OCI-LY7 (cell line): ENCODE measurements around the gene ARHGAP45. TPM values are rescaled to one million over a fixed set of nuclear protein-coding genes. Genes with fewer than 3 reads are reported as not detected.

Experiments used
- BruUV-seq: library from RNA; stranded (reverse); fragments of 400-500 nt; replicated peaks from 2 replicates; lab custom pipeline; 2021; lab: Mats Ljungman, UMichigan
- CTCF ChIA-PET: fragments of 300-600 bp; sonication (Branson Sonifier 250); formaldehyde crosslinking; loops from one replicate; lab custom pipeline; 2022; ENCODE audit warnings: antibody characterized with exemption; ENCODE audit not compliant: unreplicated experiment; lab: Charles Lee
- POLR2A ChIA-PET: fragments of 300-600 bp; sonication (Branson Sonifier 250); formaldehyde crosslinking; loops from one replicate; lab custom pipeline; 2022; ENCODE audit warnings: antibody characterized with exemption; lab: Charles Lee
- DNase-seq: peaks from one replicate; pipeline ENCODE4 v3.0.0-alpha.2; 2015; ENCODE audit warnings: low spot score
- H2AFZ ChIP-seq: fragments of 200-600 bp; sonication (generic), shearing (Covaris generic); 2 replicates; pipeline ENCODE4 v1.6.1; 2014; ENCODE audit warnings: mild to moderate bottlenecking, antibody characterized with exemption, low read length, moderate library complexity
- H3K27ac ChIP-seq: fragments of 200-600 bp; sonication (generic); 2 replicates; pipeline ENCODE4 v1.5.1; 2014; ENCODE audit warnings: mixed run types, low read depth, mild to moderate bottlenecking, moderate library complexity, low read length, inconsistent platforms; ENCODE audit not compliant: poor library complexity, severe bottlenecking
- H3K36me3 ChIP-seq: fragments of 200-600 bp; sonication (generic); 2 replicates; pipeline ENCODE4 v1.6.1; 2014; ENCODE audit warnings: mild to moderate bottlenecking, antibody characterized with exemption, low read length, moderate library complexity, mixed read lengths; ENCODE audit not compliant: insufficient read depth
- H3K4me1 ChIP-seq: fragments of 200-600 bp; sonication (generic); 2 replicates; pipeline ENCODE4 v1.5.1; 2014; ENCODE audit warnings: mild to moderate bottlenecking, low read length; ENCODE audit not compliant: insufficient read depth, poor library complexity, severe bottlenecking
- H3K4me2 ChIP-seq: fragments of 200-600 bp; sonication (generic); 2 replicates; pipeline ENCODE4 v1.6.1; 2014; ENCODE audit warnings: mild to moderate bottlenecking, low read length
- H3K4me3 ChIP-seq: fragments of 200-600 bp; sonication (generic); 2 replicates; pipeline ENCODE4 v1.5.1; 2014; ENCODE audit warnings: mild to moderate bottlenecking, low read depth, low read length; ENCODE audit not compliant: poor library complexity, severe bottlenecking
- H3K79me2 ChIP-seq: fragments of 200-600 bp; sonication (generic); 2 replicates; pipeline ENCODE4 v1.6.1; 2016; ENCODE audit warnings: low read depth, mild to moderate bottlenecking, low read length, moderate library complexity, mixed read lengths; ENCODE audit not compliant: insufficient read depth
- H3K9me2 ChIP-seq: fragments of 200-600 bp; sonication (generic); 2 replicates; pipeline ENCODE4 v1.6.1; 2016; ENCODE audit warnings: mild to moderate bottlenecking, low read length, mixed read lengths; ENCODE audit not compliant: insufficient read depth
- H3K9me3 ChIP-seq: fragments of 200-600 bp; sonication (generic); 2 replicates; pipeline ENCODE4 v1.6.1; 2014; ENCODE audit warnings: mild to moderate bottlenecking, mixed run types, low read length, mixed read lengths
- H4K20me1 ChIP-seq: fragments of 200-600 bp; sonication (generic); 2 replicates; pipeline ENCODE4 v1.6.1; 2014; ENCODE audit warnings: mild to moderate bottlenecking, antibody characterized with exemption, low read length, moderate library complexity, mixed read lengths; ENCODE audit not compliant: insufficient read depth
- EZH2phosphoT487 ChIP-seq: fragments of 200-600 bp; sonication (generic); IDR thresholded peaks from 2 replicates; pipeline ENCODE4 v1.6.1; 2018; ENCODE audit warnings: low read depth, borderline replicate concordance, mild to moderate bottlenecking, mixed run types, antibody characterized with exemption, low read length, moderate library complexity, mixed read lengths
- intact Hi-C: fragments of 100-400 bp; cut with micrococcal nuclease; formaldehyde crosslinking; loops from one replicate; pipeline ENCODE4 v1.10.0; 2022; ENCODE audit not compliant: unreplicated experiment
- total RNA-seq, 2 experiments: library from RNA; depleted of rRNA in 1 of 2; stranded (reverse); fragments of >200 nt in 1 of 2; shearing (Covaris generic) in 1 of 2; gene quantifications; 2 replicates each; pipeline ENCODE4 v1.2.3, GENCODE V29; 2014 to 2022
- TF ChIP-seq, protein P1 (sequence below): fragments of 200-600 bp; sonication (generic); conservative IDR thresholded peaks from 2 replicates; pipeline ENCODE4 v1.5.1; 2014; ENCODE audit warnings: mild to moderate bottlenecking, antibody characterized with exemption, low read length, moderate library complexity, mixed read lengths

Gene ARHGAP45
- total RNA-seq, 2 experiments from 2014 or later: 135 to 143 TPM

DNA sequence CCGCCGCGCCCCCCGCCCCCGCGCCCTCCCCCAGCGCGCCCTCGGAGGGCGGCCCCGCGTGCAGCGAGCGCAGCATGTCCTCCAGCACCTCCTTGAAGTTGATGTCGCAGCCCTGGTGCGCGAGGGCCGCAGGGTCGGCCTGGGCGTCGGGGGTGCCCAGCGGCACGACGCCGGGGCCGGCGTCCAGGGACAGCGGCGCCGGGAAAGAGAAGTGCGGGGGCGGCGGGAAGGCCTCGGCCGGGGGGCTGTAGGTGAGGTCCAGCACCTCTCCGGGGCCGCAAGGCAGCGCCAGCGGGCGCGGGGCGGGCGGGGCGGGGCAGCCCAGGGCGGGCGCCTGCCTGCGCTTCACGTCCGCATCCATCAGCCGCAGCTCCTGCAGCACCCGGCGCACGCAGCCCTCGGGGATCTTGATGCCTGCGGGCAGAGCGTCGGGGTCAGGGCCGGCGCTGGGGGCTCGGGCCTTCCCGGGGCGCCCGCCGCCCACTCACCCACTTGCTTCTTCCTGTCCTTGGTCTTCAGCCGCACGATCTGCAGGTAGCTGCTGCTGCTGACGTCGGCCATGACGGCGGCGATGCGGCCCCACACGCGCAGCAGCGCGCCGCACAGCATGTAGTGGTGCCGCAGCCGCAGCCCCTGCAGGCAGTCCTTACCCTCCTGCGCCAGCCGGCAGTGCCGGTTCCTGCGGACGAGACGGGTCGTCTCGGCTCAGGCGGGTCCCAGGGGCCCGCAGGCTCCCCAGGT lies 41.5 kb downstream of the ARHGAP45 start:
- H3K4me3 ChIP-seq: no peak overlapping the region
- intact Hi-C loops: no loop called here
- no peaks in the 10 kb centered on the region for H3K9me2 ChIP-seq
- ChIA-PET CTCF (no interaction called here), POLR2A (interaction anchor here (0.6 kb wide), 1 partner anchor 75 kb away, joined by 3 read pairs; no protein-coding TSS in a partner anchor)
- BruUV-seq: no TSS peak
- no peak overlapping the region for H2AFZ ChIP-seq
- no peak for TF ChIP-seq EZH2phosphoT487
- TF ChIP-seq, protein P1, sequence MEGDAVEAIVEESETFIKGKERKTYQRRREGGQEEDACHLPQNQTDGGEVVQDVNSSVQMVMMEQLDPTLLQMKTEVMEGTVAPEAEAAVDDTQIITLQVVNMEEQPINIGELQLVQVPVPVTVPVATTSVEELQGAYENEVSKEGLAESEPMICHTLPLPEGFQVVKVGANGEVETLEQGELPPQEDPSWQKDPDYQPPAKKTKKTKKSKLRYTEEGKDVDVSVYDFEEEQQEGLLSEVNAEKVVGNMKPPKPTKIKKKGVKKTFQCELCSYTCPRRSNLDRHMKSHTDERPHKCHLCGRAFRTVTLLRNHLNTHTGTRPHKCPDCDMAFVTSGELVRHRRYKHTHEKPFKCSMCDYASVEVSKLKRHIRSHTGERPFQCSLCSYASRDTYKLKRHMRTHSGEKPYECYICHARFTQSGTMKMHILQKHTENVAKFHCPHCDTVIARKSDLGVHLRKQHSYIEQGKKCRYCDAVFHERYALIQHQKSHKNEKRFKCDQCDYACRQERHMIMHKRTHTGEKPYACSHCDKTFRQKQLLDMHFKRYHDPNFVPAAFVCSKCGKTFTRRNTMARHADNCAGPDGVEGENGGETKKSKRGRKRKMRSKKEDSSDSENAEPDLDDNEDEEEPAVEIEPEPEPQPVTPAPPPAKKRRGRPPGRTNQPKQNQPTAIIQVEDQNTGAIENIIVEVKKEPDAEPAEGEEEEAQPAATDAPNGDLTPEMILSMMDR: no peak
- H3K9me3 ChIP-seq: no peaks in the 10 kb centered on the region
- no peak overlapping the region for H3K27ac ChIP-seq
- peaks cover 39% of the 10 kb centered on the region for H3K36me3 ChIP-seq
- no peak for DNase-seq
- no peaks in the 10 kb centered on the region for H3K79me2 ChIP-seq
- peaks cover 6% of the 10 kb centered on the region; the same call in 1 of the 2 replicates for H4K20me1 ChIP-seq
- peaks cover 23% of the 10 kb centered on the region for H3K4me1 ChIP-seq
- no peak overlapping the region for H3K4me2 ChIP-seq

DNA sequence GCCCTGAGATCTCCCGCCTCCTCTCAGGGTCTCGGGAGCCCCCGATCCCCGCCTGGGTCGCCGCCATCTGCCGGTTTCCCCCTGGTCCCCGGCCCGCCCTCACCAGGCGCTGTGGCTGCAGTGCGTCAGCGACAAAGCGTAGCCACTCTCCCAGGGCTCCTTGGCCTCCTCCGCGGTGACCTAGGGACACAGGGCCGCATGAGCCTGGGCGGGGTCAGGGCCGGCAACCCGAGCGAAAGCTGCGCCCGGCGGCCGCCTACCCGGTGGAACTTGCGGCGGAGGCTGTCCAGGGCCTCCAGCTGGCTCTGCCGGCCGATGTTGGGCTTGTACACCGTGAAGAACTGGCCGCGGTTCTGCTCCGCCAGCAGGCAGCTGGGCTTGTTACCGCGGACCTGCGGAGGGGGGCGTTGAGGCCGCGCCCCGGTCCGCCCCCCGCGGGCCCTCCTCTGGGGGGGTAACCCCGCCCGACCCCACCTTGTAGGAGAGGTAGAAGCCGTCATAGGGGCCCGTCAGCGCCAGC lies 42.1 kb downstream of the ARHGAP45 start:
- CTCF ChIA-PET: no interaction called here
- intact Hi-C loops: no loop called here
- Histone ChIP-seq H4K20me1 (peaks cover 6% of the 10 kb centered on the region; the same call in 1 of the 2 replicates), H3K79me2 (no peaks in the 10 kb centered on the region), H3K36me3 (peaks cover 39% of the 10 kb centered on the region), H3K9me3 (no peaks in the 10 kb centered on the region), H3K4me1 (peaks cover 24% of the 10 kb centered on the region), H3K9me2 (no peaks in the 10 kb centered on the region), H3K4me2 (no peak overlapping the region), H3K4me3 (no peak overlapping the region), H2AFZ (no peak overlapping the region), H3K27ac (no peak overlapping the region)
- POLR2A ChIA-PET: no interaction called here
- BruUV-seq: no TSS peak
- TF ChIP-seq, protein P1: no peak
- TF ChIP-seq EZH2phosphoT487: no peak
- DNase-seq: no peak
